Measurements from ENCODE around the gene SIDT2. TPM values are rescaled to one million over a fixed set of nuclear protein-coding genes. Genes with fewer than 3 reads are reported as not detected.

SIDT2 gene
- polyA plus RNA-seq, 1 experiment: 71.3 TPM

DNA sequence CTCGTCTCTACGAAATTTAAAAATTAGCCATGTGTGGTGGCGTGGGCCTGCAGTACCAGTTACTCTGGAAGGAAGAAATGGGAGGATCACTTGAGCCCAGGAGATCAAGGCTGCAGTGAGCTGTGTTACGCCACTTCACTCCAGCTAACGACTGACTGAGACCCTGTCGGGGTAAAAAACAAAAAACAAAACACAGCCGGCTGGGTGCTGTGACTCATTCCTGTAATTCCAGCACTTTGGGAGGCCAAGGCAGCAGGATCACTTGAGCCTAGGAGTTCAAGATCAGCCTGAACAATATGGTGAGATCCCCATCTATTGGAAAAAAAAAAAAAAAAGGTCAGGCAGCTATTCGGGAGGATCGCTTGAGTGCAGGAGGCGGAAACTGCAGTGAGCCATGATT lies 32.0 kb upstream of the SIDT2 start:
- Histone ChIP-seq H3K36me3 (ENCODE audit: control insufficient read depth, insufficient read depth, low read length) (peaks cover 3% of the 10 kb centered on the region; the same call in 1 of the 2 replicates), H3K27me3 (ENCODE audit: control insufficient read depth, insufficient read depth, low read length) (no peaks in the 10 kb centered on the region), H3K4me3 (ENCODE audit: low read depth, low read length) (no peak overlapping the region)
- POLR2A ChIA-PET: no interaction called here
- TF ChIP-seq, protein P1, sequence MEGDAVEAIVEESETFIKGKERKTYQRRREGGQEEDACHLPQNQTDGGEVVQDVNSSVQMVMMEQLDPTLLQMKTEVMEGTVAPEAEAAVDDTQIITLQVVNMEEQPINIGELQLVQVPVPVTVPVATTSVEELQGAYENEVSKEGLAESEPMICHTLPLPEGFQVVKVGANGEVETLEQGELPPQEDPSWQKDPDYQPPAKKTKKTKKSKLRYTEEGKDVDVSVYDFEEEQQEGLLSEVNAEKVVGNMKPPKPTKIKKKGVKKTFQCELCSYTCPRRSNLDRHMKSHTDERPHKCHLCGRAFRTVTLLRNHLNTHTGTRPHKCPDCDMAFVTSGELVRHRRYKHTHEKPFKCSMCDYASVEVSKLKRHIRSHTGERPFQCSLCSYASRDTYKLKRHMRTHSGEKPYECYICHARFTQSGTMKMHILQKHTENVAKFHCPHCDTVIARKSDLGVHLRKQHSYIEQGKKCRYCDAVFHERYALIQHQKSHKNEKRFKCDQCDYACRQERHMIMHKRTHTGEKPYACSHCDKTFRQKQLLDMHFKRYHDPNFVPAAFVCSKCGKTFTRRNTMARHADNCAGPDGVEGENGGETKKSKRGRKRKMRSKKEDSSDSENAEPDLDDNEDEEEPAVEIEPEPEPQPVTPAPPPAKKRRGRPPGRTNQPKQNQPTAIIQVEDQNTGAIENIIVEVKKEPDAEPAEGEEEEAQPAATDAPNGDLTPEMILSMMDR (IDR thresholded peaks at IDR 0.05; ENCODE audit: insufficient read depth, low read depth, low read length): no peak
- no peak for DNase-seq (ENCODE audit: low read depth)
- CTCF ChIA-PET: interaction anchor here (1.1 to 1.2 kb wide), 3 partner anchors 26 to 404 kb away, joined by 3 to 5 read pairs (median 4); no protein-coding TSS in a partner anchor

- DNase-seq (ENCODE audit: low read depth): no peak
- POLR2A ChIA-PET: no interaction called here
- Histone ChIP-seq H3K4me3 (ENCODE audit: low read depth, low read length) (no peak overlapping the region), H3K36me3 (ENCODE audit: control insufficient read depth, insufficient read depth, low read length) (peaks cover 10% of the 10 kb centered on the region), H3K27me3 (ENCODE audit: control insufficient read depth, insufficient read depth, low read length) (no peaks in the 10 kb centered on the region)
- CTCF ChIA-PET: no interaction called here
- TF ChIP-seq, protein P1 (IDR thresholded peaks at IDR 0.05; ENCODE audit: insufficient read depth, low read depth, low read length): no peak
Measured at GRCh38 chr11:117152066-117152465, 26.5 kb upstream of the SIDT2 start.

DNA sequence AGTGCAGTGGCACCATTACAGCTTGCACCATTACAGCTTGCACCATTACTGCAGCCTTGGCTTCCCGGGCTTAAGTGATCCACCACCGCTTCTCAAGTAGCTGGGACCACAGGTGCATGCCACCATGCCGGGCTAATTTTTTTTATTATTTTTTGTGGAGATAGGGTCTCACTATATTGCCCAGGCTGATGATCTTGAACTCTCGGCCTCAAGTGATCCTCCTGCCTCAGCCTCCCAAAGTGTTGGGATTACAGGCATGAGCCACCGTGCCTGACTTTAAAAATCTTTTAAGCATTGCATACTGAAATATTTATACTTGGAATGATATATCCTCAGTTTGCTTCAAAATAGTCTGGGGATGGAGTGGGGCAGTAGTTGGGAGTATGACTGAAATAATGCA lies 24.1 kb upstream of the SIDT2 start:
- POLR2A ChIA-PET: no interaction called here
- CTCF ChIA-PET: interaction anchor here (1.1 kb wide), 1 partner anchor 72 kb away, joined by 4 read pairs; no protein-coding TSS in a partner anchor
- no peak for DNase-seq (ENCODE audit: low read depth)

GRCh38 chr11:117157507-117157906 lies 21.0 kb upstream of the SIDT2 start:
- DNase-seq (ENCODE audit: low read depth): no peak
- TF ChIP-seq, protein P1 (IDR thresholded peaks at IDR 0.05; ENCODE audit: insufficient read depth, low read depth, low read length): no peak
- Histone ChIP-seq H3K4me3 (ENCODE audit: low read depth, low read length) (no peak overlapping the region), H3K27me3 (ENCODE audit: control insufficient read depth, insufficient read depth, low read length) (no peaks in the 10 kb centered on the region), H3K36me3 (ENCODE audit: control insufficient read depth, insufficient read depth, low read length) (peaks cover 13% of the 10 kb centered on the region)
- POLR2A ChIA-PET: no interaction called here
- CTCF ChIA-PET: interaction anchor here (1.0 to 1.4 kb wide), 2 partner anchors 9 to 18 kb away, joined by 4 read pairs; no protein-coding TSS in a partner anchor

More for the DNA sequence above, 24.1 kb upstream of the SIDT2 start:
- TF ChIP-seq, protein P1 (IDR thresholded peaks at IDR 0.05; ENCODE audit: insufficient read depth, low read depth, low read length): no peak
- Histone ChIP-seq H3K36me3 (ENCODE audit: control insufficient read depth, insufficient read depth, low read length) (peaks cover 7% of the 10 kb centered on the region), H3K27me3 (ENCODE audit: control insufficient read depth, insufficient read depth, low read length) (no peaks in the 10 kb centered on the region), H3K4me3 (ENCODE audit: low read depth, low read length) (no peak overlapping the region)

DNA sequence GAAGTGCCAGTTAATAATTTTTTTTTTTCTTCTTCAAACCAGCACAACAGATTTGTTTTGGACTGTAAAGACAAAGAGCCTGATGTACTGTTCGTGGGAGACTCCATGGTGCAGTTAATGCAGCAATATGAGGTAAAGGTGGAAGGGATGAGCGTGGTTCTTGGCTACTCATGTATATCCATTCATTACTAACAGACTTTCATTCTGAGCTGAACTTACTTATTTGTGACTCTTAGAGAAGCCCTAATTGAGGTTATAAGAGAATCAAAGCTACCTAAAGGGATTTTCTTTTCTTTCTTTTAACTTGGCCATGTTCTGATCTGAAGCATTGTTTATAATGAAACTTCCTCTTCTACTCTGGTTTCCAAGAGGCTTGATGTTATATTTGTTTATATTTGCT lies 18.7 kb upstream of the SIDT2 start:
- ChIA-PET CTCF (interaction anchor here (0.7 to 1.3 kb wide), 2 partner anchors 14 to 17 kb away, joined by 3 to 4 read pairs; no protein-coding TSS in a partner anchor), POLR2A (no interaction called here)
- Histone ChIP-seq H3K4me3 (ENCODE audit: low read depth, low read length) (no peak overlapping the region), H3K27me3 (ENCODE audit: control insufficient read depth, insufficient read depth, low read length) (no peaks in the 10 kb centered on the region), H3K36me3 (ENCODE audit: control insufficient read depth, insufficient read depth, low read length) (peaks cover 16% of the 10 kb centered on the region)
- TF ChIP-seq, protein P1 (IDR thresholded peaks at IDR 0.05; ENCODE audit: insufficient read depth, low read depth, low read length): no peak
- DNase-seq (ENCODE audit: low read depth): no peak
